NK-92 (cell line): ENCODE measurements around the gene DDX17.
"Not testable (repeated sequence)": the region's sequence is repeated elsewhere in the genome, so short reads cannot be mapped to it uniquely, and the experiment has no call there.

Experiments used
- DNase-seq: peaks from one replicate; lab custom pipeline; 2025; ENCODE audit not compliant: unreplicated experiment; lab: John Stamatoyannopoulos, UW

Gene DDX17

GRCh38 chr22:38491707-38492348 is 14.3 kb downstream of the DDX17 start:
- no peak for DNase-seq

DNA sequence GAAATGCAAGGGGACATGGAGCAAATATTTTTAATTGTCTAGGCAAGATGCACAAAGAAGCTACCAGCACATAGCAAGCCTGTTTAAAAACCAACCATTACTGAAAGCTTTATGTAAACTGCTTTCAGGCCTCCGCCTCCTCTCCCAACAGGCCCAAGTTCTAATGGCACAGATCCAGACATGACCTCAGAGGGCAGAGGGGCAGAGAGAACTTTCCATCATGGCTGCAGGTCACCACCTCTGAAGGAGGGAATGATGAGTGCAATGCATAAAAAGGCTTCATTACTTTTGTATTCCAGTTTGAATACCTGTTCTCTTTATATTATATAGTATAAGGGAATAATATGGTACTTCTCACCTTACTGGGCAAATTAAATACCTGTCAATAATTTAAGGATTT is 15.2 kb downstream of the DDX17 start:
- DNase-seq: no peak

DNA sequence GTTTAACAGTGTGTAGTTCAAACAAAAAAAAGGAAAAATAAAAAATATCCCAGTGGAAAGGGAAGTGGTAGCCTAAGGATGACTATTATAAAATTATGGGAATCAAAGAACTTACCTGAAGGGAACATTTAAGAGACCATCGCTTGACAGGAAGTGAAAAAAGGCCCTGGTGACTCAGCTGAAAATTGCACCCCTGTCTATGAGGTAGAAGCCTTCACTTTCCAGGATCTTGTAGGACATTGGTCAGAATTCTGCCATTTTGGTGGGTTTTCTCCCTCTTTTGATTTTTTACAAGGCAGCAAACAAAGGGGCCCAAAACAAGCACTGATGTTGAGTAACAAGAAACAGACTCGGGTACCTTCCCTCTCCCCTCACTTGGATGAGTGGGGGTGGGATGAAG is 15.6 kb downstream of the DDX17 start:
- DNase-seq: no peak

DNA sequence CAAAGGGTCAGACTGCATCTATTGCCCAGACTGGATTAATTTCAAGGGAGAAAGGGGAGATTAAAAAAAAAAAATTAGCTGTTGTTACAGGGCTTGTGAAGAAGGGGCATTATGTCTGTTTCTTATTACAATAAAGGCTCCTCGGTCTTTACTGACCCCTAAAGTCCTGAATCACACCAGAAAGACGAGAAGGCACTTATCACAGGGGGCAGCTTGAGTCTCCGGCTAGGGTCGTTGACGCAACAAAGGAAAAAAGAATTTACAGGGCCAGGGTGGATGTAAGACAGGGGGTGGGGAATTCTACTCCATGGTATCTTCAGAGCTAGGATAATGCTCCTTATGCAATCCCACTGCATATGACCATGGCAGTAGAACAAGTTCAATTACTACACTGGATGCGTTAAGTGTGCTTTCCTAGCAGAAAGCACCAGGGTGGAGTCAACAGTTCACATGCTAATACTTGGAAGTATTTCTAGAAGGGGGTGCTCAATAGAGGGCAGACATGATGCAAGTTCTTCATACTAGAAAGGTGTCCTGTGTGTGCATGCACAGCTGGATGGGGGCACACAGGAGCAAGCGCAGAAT is 16.5 kb downstream of the DDX17 start:
- DNase-seq: no peak

DNA sequence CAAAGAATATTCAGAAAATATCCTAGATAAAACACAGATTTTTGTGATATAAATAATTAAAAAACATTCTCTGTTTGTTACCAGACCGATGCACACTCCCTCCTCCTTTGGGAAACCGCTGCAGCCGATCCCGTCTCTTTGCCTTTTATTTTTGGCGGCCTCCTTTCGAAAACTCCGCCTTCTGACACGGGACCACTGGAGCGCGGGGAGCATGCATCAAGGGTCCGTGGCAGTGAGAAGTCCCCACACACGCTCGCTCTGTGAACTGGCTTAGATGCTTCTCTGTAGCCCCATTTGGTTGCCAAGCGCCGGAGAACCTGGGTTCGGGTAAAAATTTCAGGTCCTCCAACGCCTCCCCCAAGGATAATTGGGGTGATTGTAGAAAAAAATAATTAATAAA is 17.0 kb downstream of the DDX17 start:
- no peak for DNase-seq

DNA sequence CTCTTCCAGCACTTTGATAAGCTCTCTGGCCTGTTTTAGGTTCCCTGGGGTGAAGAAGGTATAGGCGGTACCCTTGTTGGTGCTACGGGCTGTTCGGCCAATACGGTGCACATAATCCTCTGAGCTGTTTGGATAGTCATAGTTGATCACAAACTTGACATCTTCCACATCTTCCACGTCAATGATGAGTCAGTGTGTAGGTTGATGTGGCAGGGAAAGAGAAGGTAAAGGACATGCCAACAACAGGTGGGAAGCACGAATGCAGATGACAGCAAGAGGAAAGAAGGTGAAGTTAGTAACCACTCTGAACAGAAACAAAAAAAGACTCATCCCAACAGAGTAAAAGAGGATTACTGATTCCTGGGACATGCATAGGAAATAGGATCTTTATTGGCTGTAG is 18.2 kb downstream of the DDX17 start:
- no peak for DNase-seq

GRCh38 chr22:38485783-38486182 is 20.3 kb downstream of the DDX17 start:
- DNase-seq: no peak

DNA sequence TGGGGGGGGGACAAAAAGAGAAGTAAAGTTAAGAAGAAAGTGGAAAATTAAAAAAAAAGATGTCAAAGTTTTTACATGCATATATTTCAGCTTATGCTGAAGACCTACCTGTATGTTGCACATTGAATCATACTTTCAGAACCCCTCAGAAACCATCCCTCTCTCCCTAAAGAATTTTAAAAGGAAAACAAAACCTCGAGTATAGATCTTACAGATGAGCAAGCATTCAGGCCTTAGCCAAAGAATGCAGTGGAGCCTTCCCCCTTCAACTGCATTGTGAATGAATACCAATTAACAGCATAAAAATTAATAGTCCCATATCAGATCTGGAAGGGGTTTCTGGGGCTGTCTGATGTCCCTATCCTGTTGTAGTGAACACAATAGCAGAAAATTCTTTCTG is 21.9 kb downstream of the DDX17 start:
- no peak for DNase-seq

- DNase-seq: no peak
Measured at GRCh38 chr22:38482662-38483308, 23.3 kb downstream of the DDX17 start.

DNA sequence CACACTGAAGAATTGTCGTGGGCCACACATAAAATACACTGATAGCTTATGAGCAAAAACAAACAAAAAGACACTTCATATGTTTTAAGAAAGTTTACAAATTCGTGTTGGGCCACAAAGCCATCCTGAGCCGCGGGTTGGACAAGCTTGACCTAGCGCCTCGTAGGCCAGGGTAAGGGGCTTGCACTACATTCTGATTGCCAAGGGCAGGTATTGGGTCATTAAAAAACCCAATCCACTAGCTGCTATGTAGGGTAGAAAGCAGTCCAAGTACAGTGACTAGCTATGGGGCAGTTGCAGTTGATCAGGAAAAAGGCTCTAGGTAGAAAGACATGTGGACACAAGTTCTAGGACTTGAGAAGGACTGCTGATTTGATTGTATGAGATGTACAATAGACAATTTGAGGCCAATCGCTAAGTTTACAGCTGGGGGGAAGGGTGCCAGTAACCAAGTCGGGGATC is 24.2 kb downstream of the DDX17 start:
- no peak for DNase-seq

DNA sequence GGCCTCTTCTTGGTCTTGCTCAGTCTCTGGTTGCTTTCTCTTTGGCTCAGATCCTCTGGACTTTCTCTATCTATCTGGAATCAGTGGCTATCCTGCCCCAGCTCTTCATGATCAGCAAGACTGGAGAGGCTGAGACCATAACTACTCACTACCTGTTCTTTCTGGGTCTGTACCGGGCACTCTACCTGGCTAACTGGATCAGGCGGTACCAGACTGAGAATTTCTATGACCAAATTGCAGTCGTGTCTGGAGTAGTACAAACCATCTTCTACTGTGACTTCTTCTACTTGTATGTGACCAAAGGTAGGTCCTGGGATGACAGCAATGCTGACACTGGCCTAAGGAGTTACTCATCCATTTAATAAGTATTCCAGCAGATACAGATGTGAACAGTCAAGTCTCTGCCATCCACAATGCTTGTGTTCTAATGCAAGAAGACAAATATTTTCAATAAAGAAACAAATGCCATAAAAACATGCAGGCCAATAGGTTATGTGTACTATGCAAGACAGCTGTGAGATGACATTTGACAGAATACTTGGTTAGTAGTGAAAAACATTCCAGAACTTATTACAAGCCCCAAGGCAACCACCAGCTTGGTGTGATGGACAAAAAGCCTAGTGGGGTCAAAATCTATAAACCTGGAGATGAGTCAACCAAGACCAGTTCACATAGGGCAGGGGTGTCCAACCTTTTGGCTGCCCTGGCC is 24.8 kb downstream of the DDX17 start:
- no peak for DNase-seq

DNA sequence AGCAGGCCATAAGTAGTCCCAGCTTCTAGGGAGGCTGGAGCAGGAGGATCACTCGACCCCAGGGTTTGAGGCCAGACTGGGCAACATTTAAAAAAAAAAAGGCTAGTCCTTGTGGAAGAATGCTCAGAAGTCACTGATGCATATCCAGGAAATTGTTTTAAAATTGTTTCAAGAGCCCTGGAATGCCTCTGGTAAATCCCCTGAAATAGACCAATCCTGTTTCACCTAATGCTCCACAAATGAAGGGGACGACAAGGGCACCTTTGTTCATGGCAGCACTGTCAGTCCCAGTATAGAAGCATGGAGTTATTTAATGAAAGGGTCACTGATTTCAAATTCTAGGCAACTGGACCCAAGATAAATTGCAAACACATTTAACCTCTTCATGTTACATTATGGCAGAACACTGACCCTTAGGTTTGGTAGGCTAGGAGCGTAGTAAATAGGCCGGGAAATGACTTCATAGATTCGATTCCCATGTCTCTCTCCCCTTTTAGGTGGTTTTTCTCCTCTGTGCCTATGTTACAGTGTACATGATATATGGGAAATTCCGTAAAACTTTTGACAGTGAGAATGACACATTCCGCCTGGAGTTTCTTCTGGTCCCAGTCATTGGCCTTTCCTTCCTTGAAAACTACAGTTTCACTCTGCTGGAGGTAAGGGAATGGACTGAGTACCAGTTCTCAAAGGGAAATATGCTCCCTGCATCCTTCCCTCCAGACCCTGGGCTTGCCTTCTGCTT is 26.8 kb downstream of the DDX17 start:
- DNase-seq: no peak

DNA sequence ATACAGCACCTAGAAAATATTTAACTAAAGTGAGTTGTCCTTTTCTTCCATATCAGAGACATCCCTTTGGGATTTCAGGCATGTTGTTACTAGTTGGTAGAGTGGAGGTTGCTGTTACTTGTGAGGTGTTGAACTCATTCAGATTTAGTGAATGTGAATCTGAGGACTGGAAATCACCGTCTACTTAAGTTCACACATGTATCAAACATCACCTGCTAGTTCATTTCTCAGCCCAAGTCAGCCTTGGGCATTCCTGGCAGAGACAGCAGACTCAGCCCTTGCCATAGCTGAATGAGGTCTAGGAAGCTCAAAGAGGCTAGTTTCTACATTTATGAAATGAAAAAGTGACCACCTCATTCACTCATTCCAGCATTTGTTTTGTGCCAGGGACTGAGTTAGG is 28.5 kb downstream of the DDX17 start:
- no peak for DNase-seq

DNA sequence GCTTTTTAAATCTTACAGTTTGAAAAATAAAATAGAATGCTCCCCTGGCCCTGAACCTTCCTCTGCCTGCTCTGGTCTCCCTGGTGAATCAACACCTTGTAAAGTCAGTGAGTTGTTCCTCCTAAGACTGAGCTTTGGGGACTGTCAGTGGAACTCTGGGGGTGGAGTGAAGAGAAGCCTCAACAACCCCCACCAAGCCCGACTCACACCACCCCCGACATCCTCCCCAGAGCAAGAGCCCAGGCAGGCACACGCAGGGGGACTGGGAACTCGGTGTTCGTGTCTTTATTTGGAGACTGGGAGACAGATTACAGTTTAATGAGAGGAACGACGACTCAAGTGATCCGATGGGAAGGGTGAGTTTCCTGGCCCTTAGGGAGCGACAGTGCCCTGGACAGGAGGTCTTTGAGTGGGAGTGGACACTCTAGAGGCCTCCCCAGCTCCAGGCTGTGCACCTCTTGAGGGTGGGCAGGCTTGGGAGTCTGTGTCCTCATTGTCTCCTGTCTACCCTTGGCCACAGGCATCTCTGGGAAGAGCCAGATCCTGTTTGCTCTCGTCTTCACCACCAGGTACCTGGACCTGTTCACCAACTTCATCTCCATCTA is 32.0 kb downstream of the DDX17 start:
- no peak for DNase-seq

DNA sequence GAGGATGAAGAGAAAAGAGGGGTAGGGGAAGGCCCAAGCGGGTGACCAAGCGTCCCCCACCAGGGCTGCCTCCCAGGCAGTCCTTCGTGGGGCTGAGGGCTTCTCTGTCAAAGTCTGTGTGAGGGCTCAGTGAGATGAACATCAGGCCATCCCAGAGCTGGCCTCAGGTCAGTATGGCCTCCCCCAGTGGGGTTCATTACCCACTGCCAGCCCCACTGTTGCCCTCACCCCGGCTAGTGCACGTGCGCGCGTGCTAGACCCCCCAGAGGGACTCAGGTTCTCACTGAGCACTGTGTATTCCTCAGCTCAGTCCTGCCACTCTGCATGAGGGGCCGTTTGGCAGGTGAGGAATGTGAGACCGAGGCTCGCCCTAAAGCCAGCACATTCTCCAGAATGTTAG is 34.9 kb downstream of the DDX17 start:
- DNase-seq: no peak

GRCh38 chr22:38470179-38470578 is 35.9 kb downstream of the DDX17 start:
- DNase-seq: not testable (repeated sequence)

- DNase-seq: no peak
Measured at GRCh38 chr22:38469306-38469781, 36.8 kb downstream of the DDX17 start.

- no peak for DNase-seq
Measured at GRCh38 chr22:38468443-38469305, 37.4 kb downstream of the DDX17 start.

GRCh38 chr22:38467904-38468442 is 38.1 kb downstream of the DDX17 start, which contains the start of gene KDELR3:
Gene KDELR3 (plus strand): TSS chr22:38468096. CDS start chr22:38468234, 138 bp downstream.
- no peak for DNase-seq
